HL-60 (cell line): ENCODE results near the gene COL16A1.

Experiments used
- POLR2AphosphoS5 ChIP-seq: IDR thresholded peaks from 2 replicates; pipeline ENCODE4 v1.6.1; 2012; ENCODE audit warnings: low read depth
- TF ChIP-seq, protein P1 (sequence below): IDR thresholded peaks from one replicate; pipeline ENCODE4 v1.5.1; 2011; ENCODE audit warnings: low read length, control low read depth, inconsistent platforms; ENCODE audit not compliant: insufficient read depth
- TF ChIP-seq, protein P2 (sequence below): IDR thresholded peaks from 2 replicates; pipeline ENCODE4 v1.6.1; 2012; ENCODE audit warnings: low read depth; ENCODE audit not compliant: insufficient replicate concordance

DNA sequence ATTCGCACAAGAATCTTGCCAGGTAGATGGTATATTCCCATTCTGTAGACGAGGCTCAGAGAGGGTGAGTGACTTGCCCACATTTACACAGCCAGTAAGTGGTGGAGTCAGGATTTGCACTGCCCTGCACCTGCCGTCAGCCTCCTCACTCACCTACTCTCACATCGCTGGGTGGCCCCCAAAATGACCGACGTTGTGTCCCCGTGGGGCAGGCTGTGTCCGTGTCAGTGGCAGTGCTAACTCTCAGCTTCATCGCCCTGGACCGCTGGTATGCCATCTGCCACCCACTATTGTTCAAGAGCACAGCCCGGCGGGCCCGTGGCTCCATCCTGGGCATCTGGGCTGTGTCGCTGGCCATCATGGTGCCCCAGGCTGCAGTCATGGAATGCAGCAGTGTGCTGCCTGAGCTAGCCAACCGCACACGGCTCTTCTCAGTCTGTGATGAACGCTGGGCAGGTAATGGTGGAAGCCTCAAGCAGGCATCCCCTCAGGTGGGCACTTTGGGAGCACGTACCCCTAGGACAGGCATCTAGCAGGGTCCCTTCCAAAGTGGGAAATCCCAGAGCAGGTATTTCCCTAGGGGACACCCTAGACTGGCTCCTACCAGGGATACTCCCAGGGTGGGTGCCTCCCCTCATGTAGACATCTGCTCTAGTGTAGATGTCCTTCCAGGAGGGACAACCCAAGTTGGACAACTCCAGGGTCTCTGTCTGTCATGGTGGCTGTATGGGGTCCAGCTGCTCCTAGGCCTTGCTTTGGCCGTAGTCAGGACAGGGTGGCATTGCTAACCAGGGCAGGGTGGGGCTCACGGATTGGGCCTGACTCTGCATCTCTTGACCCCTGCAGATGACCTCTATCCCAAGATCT is 83.0 kb downstream of the COL16A1 start:
- TF ChIP-seq POLR2AphosphoS5, result no peak
- TF ChIP-seq, protein P1, sequence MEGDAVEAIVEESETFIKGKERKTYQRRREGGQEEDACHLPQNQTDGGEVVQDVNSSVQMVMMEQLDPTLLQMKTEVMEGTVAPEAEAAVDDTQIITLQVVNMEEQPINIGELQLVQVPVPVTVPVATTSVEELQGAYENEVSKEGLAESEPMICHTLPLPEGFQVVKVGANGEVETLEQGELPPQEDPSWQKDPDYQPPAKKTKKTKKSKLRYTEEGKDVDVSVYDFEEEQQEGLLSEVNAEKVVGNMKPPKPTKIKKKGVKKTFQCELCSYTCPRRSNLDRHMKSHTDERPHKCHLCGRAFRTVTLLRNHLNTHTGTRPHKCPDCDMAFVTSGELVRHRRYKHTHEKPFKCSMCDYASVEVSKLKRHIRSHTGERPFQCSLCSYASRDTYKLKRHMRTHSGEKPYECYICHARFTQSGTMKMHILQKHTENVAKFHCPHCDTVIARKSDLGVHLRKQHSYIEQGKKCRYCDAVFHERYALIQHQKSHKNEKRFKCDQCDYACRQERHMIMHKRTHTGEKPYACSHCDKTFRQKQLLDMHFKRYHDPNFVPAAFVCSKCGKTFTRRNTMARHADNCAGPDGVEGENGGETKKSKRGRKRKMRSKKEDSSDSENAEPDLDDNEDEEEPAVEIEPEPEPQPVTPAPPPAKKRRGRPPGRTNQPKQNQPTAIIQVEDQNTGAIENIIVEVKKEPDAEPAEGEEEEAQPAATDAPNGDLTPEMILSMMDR, result no peak
- TF ChIP-seq, protein P2, sequence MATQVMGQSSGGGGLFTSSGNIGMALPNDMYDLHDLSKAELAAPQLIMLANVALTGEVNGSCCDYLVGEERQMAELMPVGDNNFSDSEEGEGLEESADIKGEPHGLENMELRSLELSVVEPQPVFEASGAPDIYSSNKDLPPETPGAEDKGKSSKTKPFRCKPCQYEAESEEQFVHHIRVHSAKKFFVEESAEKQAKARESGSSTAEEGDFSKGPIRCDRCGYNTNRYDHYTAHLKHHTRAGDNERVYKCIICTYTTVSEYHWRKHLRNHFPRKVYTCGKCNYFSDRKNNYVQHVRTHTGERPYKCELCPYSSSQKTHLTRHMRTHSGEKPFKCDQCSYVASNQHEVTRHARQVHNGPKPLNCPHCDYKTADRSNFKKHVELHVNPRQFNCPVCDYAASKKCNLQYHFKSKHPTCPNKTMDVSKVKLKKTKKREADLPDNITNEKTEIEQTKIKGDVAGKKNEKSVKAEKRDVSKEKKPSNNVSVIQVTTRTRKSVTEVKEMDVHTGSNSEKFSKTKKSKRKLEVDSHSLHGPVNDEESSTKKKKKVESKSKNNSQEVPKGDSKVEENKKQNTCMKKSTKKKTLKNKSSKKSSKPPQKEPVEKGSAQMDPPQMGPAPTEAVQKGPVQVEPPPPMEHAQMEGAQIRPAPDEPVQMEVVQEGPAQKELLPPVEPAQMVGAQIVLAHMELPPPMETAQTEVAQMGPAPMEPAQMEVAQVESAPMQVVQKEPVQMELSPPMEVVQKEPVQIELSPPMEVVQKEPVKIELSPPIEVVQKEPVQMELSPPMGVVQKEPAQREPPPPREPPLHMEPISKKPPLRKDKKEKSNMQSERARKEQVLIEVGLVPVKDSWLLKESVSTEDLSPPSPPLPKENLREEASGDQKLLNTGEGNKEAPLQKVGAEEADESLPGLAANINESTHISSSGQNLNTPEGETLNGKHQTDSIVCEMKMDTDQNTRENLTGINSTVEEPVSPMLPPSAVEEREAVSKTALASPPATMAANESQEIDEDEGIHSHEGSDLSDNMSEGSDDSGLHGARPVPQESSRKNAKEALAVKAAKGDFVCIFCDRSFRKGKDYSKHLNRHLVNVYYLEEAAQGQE, result no peak
